ENCODE measurements around the gene ATF3.
A peak's percentile ranks its signal among the peaks of the same experiment; 100 is the strongest.

ATF3 gene

GRCh38 chr1:212607206-212607912, 1.2 kb upstream of the ATF3 start:
- DNase-seq = peak in 3 of 10 donors; percentile 24 to 82 (median 31)
- intact Hi-C loops (cut with DNase I) = loop anchor here (5.0 kb wide), 2 partner anchors 40 to 320 kb away; partner anchors contain the start of gene PPP2R5A

- intact Hi-C loops (cut with DNase I) = loop anchor here (2.0 to 5.0 kb wide), 3 partner anchors 41 to 321 kb away; partner anchors contain the start of gene PPP2R5A
- DNase-seq = peak in 3 of 10 donors; percentile 4 to 78 (median 14)
Measured at GRCh38 chr1:212607913-212608391, 609 bp upstream of the ATF3 start.

GRCh38 chr1:212608959-212609700, 569 bp downstream of the ATF3 start:
- DNase-seq = peak in 6 of 10 donors; percentile 27 to 92 (median 61)
- intact Hi-C loops (cut with DNase I) = loop anchor here (2.0 to 5.0 kb wide), 3 partner anchors 42 to 322 kb away; partner anchors contain the start of gene PPP2R5A

GRCh38 chr1:212609701-212610574, 1.4 kb downstream of the ATF3 start:
- no peak for DNase-seq
- intact Hi-C loops (cut with DNase I) = loop anchor here (2.0 to 5.0 kb wide), 3 partner anchors 43 to 323 kb away; partner anchors contain the start of gene PPP2R5A

GRCh38 chr1:212610575-212610967, 2.0 kb downstream of the ATF3 start:
- intact Hi-C loops (cut with DNase I) = no loop called here
- no peak for DNase-seq

GRCh38 chr1:212611000-212611948, 2.7 kb downstream of the ATF3 start:
- intact Hi-C loops (cut with DNase I) = no loop called here
- DNase-seq = no peak

GRCh38 chr1:212612041-212612961, 3.7 kb downstream of the ATF3 start:
- intact Hi-C loops (cut with DNase I) = no loop called here
- no peak for DNase-seq

- intact Hi-C loops (cut with DNase I) = no loop called here
- DNase-seq = no peak
Measured at GRCh38 chr1:212613440-212614335, 5.1 kb downstream of the ATF3 start.

- intact Hi-C loops (cut with DNase I) = no loop called here
- no peak for DNase-seq
Measured at GRCh38 chr1:212614453-212615200, 6.1 kb downstream of the ATF3 start.

- DNase-seq = no peak
- intact Hi-C loops (cut with DNase I) = no loop called here
Measured at GRCh38 chr1:212615201-212615470, 6.6 kb downstream of the ATF3 start.

GRCh38 chr1:212618466-212619210, 10.1 kb downstream of the ATF3 start:
- DNase-seq = no peak
- intact Hi-C loops (cut with DNase I) = no loop called here

- intact Hi-C loops (cut with DNase I) = no loop called here
- no peak for DNase-seq
Measured at GRCh38 chr1:212620293-212620692, 11.7 kb downstream of the ATF3 start.

GRCh38 chr1:212621043-212621948, 12.7 kb downstream of the ATF3 start:
- intact Hi-C loops (cut with DNase I) = no loop called here
- DNase-seq = no peak

GRCh38 chr1:212621949-212622305, 13.4 kb downstream of the ATF3 start:
- no peak for DNase-seq
- intact Hi-C loops (cut with DNase I) = no loop called here

GRCh38 chr1:212622467-212622866, 13.9 kb downstream of the ATF3 start:
- DNase-seq = no peak
- intact Hi-C loops (cut with DNase I) = no loop called here
